Stomach (tissue), 9 donors: ENCODE data around the gene EIF3L. TPM values are rescaled to one million over a fixed set of nuclear protein-coding genes. Genes with fewer than 3 reads are reported as not detected.

Source experiments
- DNase-seq, 2 donors: peaks; one replicate each; pipeline versions ENCODE4 v3.0.0 to v3.0.0-alpha.2; 2013 to 2019
- H3K27ac ChIP-seq, 5 donors: fragments of 200-600 bp in 4 of 5; sonication (generic) in 4 of 5; one replicate each; pipeline ENCODE4 v1.5.1; 2013 to 2019; ENCODE audit warnings: mild to moderate bottlenecking in 1 of 5, moderate library complexity in 1 of 5
- H3K27me3 ChIP-seq, 3 donors: fragments of 200-600 bp; sonication (generic); one replicate each; pipeline ENCODE4 v1.5.1; 2017 to 2019; ENCODE audit warnings: mixed run types in 1 of 3
- H3K36me3 ChIP-seq, 4 donors: fragments of 200-600 bp; sonication (generic); 1 replicate in 3 of 4; 2 replicates in 1 of 4; pipeline ENCODE4 v1.5.1; 2016 to 2019
- H3K4me1 ChIP-seq, 4 donors: fragments of 200-600 bp; sonication (generic); one replicate each; pipeline ENCODE4 v1.5.1; 2016 to 2019
- H3K4me3 ChIP-seq, 4 donors: fragments of 200-600 bp; sonication (generic) in 3 of 4; one replicate each; pipeline ENCODE4 v1.5.1; 2016 to 2019; ENCODE audit warnings: mild to moderate bottlenecking in 1 of 4
- H3K9me3 ChIP-seq, 4 donors: fragments of 200-600 bp; sonication (generic); one replicate each; pipeline ENCODE4 v1.5.1; 2016 to 2019
- CTCF ChIP-seq, 7 experiments: fragments of 450-650 bp in 4 of 7; fragments of 200-600 bp in 3 of 7; sonication (generic) in 3 of 7; IDR thresholded peaks; one replicate each; pipeline ENCODE4 v1.5.1; 2016 to 2019; ENCODE audit warnings: antibody characterized with exemption in 7 of 7, control low read depth in 2 of 7, mild to moderate bottlenecking in 1 of 7
- EP300 ChIP-seq: sonication (generic); formaldehyde crosslinking; IDR thresholded peaks from one replicate; pipeline ENCODE4 v1.6.1; 2017; ENCODE audit warnings: antibody characterized with exemption
- POLR2A ChIP-seq, 4 donors: fragments of 450-650 bp; IDR thresholded peaks; one replicate each; pipeline ENCODE4 v1.6.1; 2016; ENCODE audit warnings: antibody characterized with exemption in 4 of 4, control low read depth in 2 of 4, mild to moderate bottlenecking in 1 of 4, moderate library complexity in 1 of 4
- POLR2AphosphoS5 ChIP-seq, 3 donors: sonication (generic); formaldehyde crosslinking; IDR thresholded peaks; one replicate each; pipeline ENCODE4 v1.6.1; 2016; ENCODE audit warnings: antibody characterized with exemption in 3 of 3
- WGBS, 5 donors: extraction: QIAGEN DNeasy Blood & Tissue Kit in 3 of 5; methylation state at CpG; one replicate each; pipeline versions ENCODE4 v1.1.5 to v1.1.7; 2013 to 2018; 5-methylcytosine and 5-hydroxymethylcytosine counted together
- intact Hi-C: fragments of 100-400 bp; cut with DNase I; formaldehyde crosslinking; loops from one replicate; pipeline ENCODE4 v1.15.1; 2023; ENCODE audit warnings: low total_unique reads
- polyA plus RNA-seq, 3 donors: library from polyadenylated mRNA; stranded (reverse); fragments of 200-250 nt; gene quantifications; one replicate each; pipeline ENCODE4 v1.2.3, GENCODE V29; 2013
- total RNA-seq, 5 donors: library from RNA; depleted of rRNA; stranded (reverse); fragments of >200 nt; gene quantifications; one replicate each; pipeline versions ENCODE4 v1.1.0 to v1.2.3, GENCODE V29; 2014 to 2016
- donor health status: healthy with polysubstance abuse.
- donor health status: Bipolar disorder and iron deficiency.
- donor health status: healthy.

EIF3L gene
- total and polyA plus RNA-seq, 8 donors = 254 to 657 (median 381) TPM

DNA sequence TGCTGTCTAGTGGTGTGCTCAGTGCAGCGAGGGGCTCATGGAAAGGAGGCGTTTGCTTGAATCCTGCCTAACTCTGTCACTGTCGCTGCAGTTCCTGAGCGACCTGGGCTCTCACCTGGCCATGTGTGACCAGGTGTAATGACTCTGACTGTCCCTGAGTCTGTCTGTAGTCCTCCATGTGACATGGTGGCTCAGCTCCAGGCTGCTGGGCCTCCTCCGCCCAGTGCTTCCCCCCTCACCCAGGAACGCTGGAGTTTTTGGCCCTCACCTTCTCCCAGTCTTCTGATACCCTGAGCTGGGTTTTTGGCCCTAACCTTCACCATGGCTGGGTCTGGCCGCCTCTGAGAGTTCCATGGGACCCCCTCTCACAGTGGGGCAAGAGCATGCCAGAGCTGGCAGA lies 77.1 kb downstream of the EIF3L start:
- WGBS, 5 donors = 57 to 83% (median 71%) methylated on average over 1 to 7 of the region's 7 CpGs
- Histone ChIP-seq H3K27me3 (no peaks in the 10 kb centered on the region), H3K4me1 (peaks cover 43 to 86% (median 69%) of the 10 kb centered on the region in 4 donors), H3K4me3 (peak overlapping the region in 3 of 4 donors; percentile 13 to 33 (median 22)), H3K9me3 (no peaks in the 10 kb centered on the region), H3K27ac (peak overlapping the region; percentile 33 to 81 (median 76)), H3K36me3 (peaks cover 48 to 90% (median 86%) of the 10 kb centered on the region in 4 donors)
- peak in 1 of 2 donors; percentile 62 for DNase-seq
- intact Hi-C loops = no loop called here
- TF ChIP-seq CTCF (IDR thresholded peaks at IDR 0.05) (no peak), EP300 (no peak), POLR2AphosphoS5 (IDR thresholded peaks at IDR 0.05) (no peak), POLR2A (IDR thresholded peaks at IDR 0.05) (no peak)

- intact Hi-C loops = no loop called here
- DNase-seq = no peak
- H3K27ac ChIP-seq = peak overlapping the region; percentile 33 to 81 (median 76)
- no peaks in the 10 kb centered on the region for H3K27me3 ChIP-seq
- H3K4me3 ChIP-seq = peak overlapping the region in 3 of 4 donors; percentile 13 to 33 (median 22)
- H3K9me3 ChIP-seq = no peaks in the 10 kb centered on the region
- peaks cover 47 to 86% (median 76%) of the 10 kb centered on the region in 4 donors for H3K4me1 ChIP-seq
- 77 to 90% (median 80%) methylated on average over 19 to 32 of the region's 32 CpGs for WGBS, 5 donors
- TF ChIP-seq POLR2A (IDR thresholded peaks at IDR 0.05) (no peak), POLR2AphosphoS5 (IDR thresholded peaks at IDR 0.05) (no peak), CTCF (IDR thresholded peaks at IDR 0.05) (no peak), EP300 (no peak)
- H3K36me3 ChIP-seq = peaks cover 55 to 90% (median 86%) of the 10 kb centered on the region in 4 donors
Measured at GRCh38 chr22:37926771-37927636, 77.8 kb downstream of the EIF3L start.

DNA sequence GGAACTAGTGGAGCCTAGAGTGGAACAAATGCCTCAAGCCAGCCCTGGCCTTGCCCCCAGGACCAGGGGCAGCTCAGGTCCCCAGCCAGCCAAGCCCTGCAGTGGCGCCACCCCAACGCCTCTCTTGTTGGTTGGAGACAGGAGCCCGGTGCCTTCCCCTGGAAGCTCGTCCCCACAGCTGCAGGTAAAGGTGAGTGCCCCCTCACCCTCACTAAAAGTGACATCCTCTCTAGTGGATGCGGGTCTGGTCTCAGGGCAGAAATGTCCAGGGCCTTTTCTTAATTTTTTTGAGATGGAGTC lies 78.4 kb downstream of the EIF3L start:
- Histone ChIP-seq H3K27me3 (no peaks in the 10 kb centered on the region), H3K27ac (peak overlapping the region; percentile 19 to 81 (median 76)), H3K36me3 (peaks cover 55 to 92% (median 88%) of the 10 kb centered on the region in 4 donors), H3K4me3 (no peak overlapping the region), H3K9me3 (no peaks in the 10 kb centered on the region), H3K4me1 (peaks cover 49 to 89% (median 82%) of the 10 kb centered on the region in 4 donors)
- DNase-seq = no peak
- intact Hi-C loops = no loop called here
- TF ChIP-seq CTCF (IDR thresholded peaks at IDR 0.05) (no peak), POLR2A (IDR thresholded peaks at IDR 0.05) (no peak), EP300 (no peak), POLR2AphosphoS5 (IDR thresholded peaks at IDR 0.05) (no peak)
- WGBS, 5 donors = 82 to 95% (median 86%) methylated on average over 5 of the region's 5 CpGs

DNA sequence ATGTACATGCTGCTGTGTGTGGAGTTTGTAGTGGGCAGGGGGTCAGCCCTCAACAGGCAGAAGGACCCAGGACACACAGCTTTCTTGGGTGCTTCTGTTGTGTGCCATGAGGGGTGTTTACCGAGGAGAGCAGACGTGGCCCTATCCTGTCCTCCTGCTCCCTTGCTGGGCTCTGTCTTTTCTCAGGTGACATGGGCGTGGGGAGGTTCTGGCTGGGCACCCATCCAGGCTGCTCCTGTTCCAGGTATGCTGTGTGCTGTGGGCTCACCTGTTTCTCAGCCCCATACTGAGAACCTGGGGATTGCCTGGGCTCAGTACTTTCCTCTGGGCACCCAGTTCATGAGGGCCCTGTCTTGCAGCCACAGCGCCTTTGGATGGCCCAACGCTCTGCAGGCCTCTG lies 80.2 kb downstream of the EIF3L start:
- intact Hi-C loops = no loop called here
- H3K27ac ChIP-seq = peak overlapping the region; percentile 59 to 83 (median 79)
- peaks cover 67 to 92% (median 83%) of the 10 kb centered on the region in 4 donors for H3K4me1 ChIP-seq
- H3K4me3 ChIP-seq = no peak overlapping the region
- TF ChIP-seq POLR2A (IDR thresholded peaks at IDR 0.05) (no peak), POLR2AphosphoS5 (IDR thresholded peaks at IDR 0.05) (no peak), CTCF (IDR thresholded peaks at IDR 0.05) (no peak), EP300 (no peak)
- 40 to 63% (median 51%) methylated on average over 4 to 5 of the region's 5 CpGs; no CpG with 5 or more reads in 1 of the 5 donors for WGBS, 5 donors
- peak in 1 of 2 donors; percentile 88 for DNase-seq
- H3K9me3 ChIP-seq = no peaks in the 10 kb centered on the region
- no peaks in the 10 kb centered on the region for H3K27me3 ChIP-seq
- peaks cover 55 to 84% (median 81%) of the 10 kb centered on the region in 4 donors for H3K36me3 ChIP-seq
